Mesothelial cell of epicardium (in vitro differentiated cells): ENCODE data around the gene ATPAF2. TPM values are rescaled to one million over a fixed set of nuclear protein-coding genes. Genes with fewer than 3 reads are reported as not detected.
A peak's percentile ranks its signal among the peaks of the same experiment; 100 is the strongest.

Source experiments
- DNase-seq, 2 experiments: peaks; one replicate each; pipeline ENCODE4 v3.0.0; 2021; ENCODE audit warnings: low spot score in 2 of 2; ENCODE audit not compliant: unreplicated experiment in 2 of 2
- H3K27ac Mint-ChIP-seq: 2 replicates; pipeline ENCODE4 v1.8.0; 2021; ENCODE audit warnings: mixed read lengths
- H3K27me3 Mint-ChIP-seq: 2 replicates; pipeline ENCODE4 v1.8.0; 2021; ENCODE audit warnings: low read depth, mixed read lengths
- H3K36me3 Mint-ChIP-seq: 2 replicates; pipeline ENCODE4 v1.8.0; 2021; ENCODE audit warnings: mixed read lengths
- H3K4me1 Mint-ChIP-seq: 2 replicates; pipeline ENCODE4 v1.8.0; 2021; ENCODE audit warnings: mixed read lengths
- H3K4me3 Mint-ChIP-seq: 2 replicates; pipeline ENCODE4 v1.8.0; 2021; ENCODE audit warnings: mild to moderate bottlenecking, moderate library complexity, mixed read lengths
- H3K9me3 Mint-ChIP-seq: 2 replicates; pipeline ENCODE4 v1.8.0; 2021; ENCODE audit warnings: mixed read lengths
- CTCF ChIP-seq: fragments of 200-600 bp; sonication (generic); IDR thresholded peaks from one replicate; pipeline ENCODE4 v1.5.0; 2021; ENCODE audit warnings: antibody characterized with exemption; ENCODE audit not compliant: unreplicated experiment
- total RNA-seq: library from RNA; stranded (reverse); gene quantifications from 3 replicates; pipeline ENCODE4 v1.2.1, GENCODE V29; 2021

ATPAF2 gene
- total RNA-seq, 1 donor from 2014 or later: 29.9 TPM

DNA sequence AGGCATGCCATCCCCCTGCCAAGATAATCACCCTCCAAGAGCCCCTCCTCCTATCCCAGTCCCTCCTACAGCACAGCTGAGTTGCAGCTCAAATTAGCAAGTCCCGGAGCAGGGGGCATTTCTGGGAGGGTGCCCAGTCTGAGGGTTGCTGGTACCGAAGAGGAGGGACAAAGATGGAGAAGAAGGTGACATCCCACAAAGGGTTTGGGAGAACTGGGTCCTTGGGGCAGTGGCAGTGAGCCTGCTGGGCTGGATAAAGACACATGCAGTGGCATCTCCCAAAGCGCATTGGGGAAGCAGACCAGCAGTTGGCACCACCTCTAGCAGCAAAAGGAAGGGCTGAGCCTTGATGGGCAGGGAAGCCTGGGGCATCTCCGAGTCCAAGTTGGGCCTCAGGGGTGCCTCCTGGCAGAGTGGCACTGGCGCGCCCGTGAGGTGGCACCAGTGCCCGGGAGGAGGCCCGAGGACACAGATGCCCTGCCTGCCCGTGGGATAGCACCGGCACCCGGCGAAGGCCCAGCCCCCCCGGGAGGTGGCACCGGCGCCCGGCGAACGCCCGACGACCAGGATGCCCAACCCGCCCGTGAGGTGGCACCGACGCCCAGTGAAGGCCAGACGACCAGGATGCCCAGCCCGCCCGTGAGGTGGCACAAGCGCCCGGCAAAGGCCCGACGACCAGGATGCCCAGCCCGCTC lies 67.4 kb downstream of the ATPAF2 start:
- no peak for TF ChIP-seq CTCF
- Mint-ChIP-seq H3K27ac (peak overlapping the region; percentile 72), H3K4me1 (peaks cover 47% of the 10 kb centered on the region), H3K4me3 (peak overlapping the region; percentile 93), H3K27me3 (no peaks in the 10 kb centered on the region), H3K9me3 (no peaks in the 10 kb centered on the region), H3K36me3 (no peaks in the 10 kb centered on the region)
- no peak for DNase-seq

GRCh38 chr17:17970699-17971430 lies 68.1 kb downstream of the ATPAF2 start:
- Mint-ChIP-seq H3K4me3 (peak overlapping the region; percentile 93), H3K36me3 (no peaks in the 10 kb centered on the region), H3K9me3 (no peaks in the 10 kb centered on the region), H3K27me3 (no peaks in the 10 kb centered on the region), H3K4me1 (peaks cover 50% of the 10 kb centered on the region), H3K27ac (peak overlapping the region; percentile 72)
- no peak for DNase-seq
- no peak for TF ChIP-seq CTCF

Other genes with a start within 250 kb of the ATPAF2 start
- 179 to 187 TPM (median 181 TPM) in 3 replicates for gene SREBF1, start 202.2 kb downstream of the ATPAF2 start, total RNA-seq
- gene TOM1L2, start 66.8 kb downstream of the ATPAF2 start, total RNA-seq: 122 to 126 TPM (median 123 TPM) in 3 replicates
- 2.9 to 3.2 TPM (median 3.2 TPM) in 3 replicates for gene DRC3, start 66.3 kb downstream of the ATPAF2 start, total RNA-seq
- 10.8 to 12.2 TPM (median 11.3 TPM) in 3 replicates for gene GID4, start 240 bp upstream of the ATPAF2 start, total RNA-seq
- 48.6 to 51.2 TPM (median 49.1 TPM) in 3 replicates for gene DRG2, start 48.8 kb upstream of the ATPAF2 start, total RNA-seq
- gene MYO15A, start 69.6 kb upstream of the ATPAF2 start, total RNA-seq: 6.3 to 8.2 TPM (median 6.3 TPM) in 3 replicates
- gene ALKBH5, start 144.7 kb upstream of the ATPAF2 start, total RNA-seq: 68.6 to 72.3 TPM (median 71.0 TPM) in 3 replicates
- gene LLGL1, start 186.5 kb upstream of the ATPAF2 start, total RNA-seq: 70.8 to 72.5 TPM (median 72.1 TPM) in 3 replicates
- gene FLII, start 219.6 kb upstream of the ATPAF2 start, total RNA-seq: 190 to 202 TPM (median 199 TPM) in 3 replicates
- gene MIEF2, start 221.5 kb upstream of the ATPAF2 start, total RNA-seq: 22.5 to 25.2 TPM (median 23.8 TPM) in 3 replicates